BLaER1 treated with 17β-estradiol and CSF1 and Interleukin-3, amounts not matched to agents 10 nM and 100 nM (cell line): ENCODE data around the gene FDXR.
"Not testable (repeated sequence)": the region's sequence is repeated elsewhere in the genome, so short reads cannot be mapped to it uniquely, and the experiment has no call there.

ENCODE experiments used
- H3K27ac ChIP-seq, 11 experiments: shearing (Covaris generic); formaldehyde crosslinking; 2 replicates each; pipeline ENCODE4 v1.8.1; 2022
- H3K27me3 ChIP-seq, 11 experiments: shearing (Covaris generic); formaldehyde crosslinking; 2 replicates each; pipeline ENCODE4 v1.8.1; 2022
- H3K36me3 ChIP-seq, 11 experiments: shearing (Covaris generic); formaldehyde crosslinking; 2 replicates each; pipeline ENCODE4 v1.8.1; 2022
- H3K4me1 ChIP-seq, 10 experiments: shearing (Covaris generic); formaldehyde crosslinking; 2 replicates each; pipeline ENCODE4 v1.8.1; 2022
- H3K4me2 ChIP-seq, 11 experiments: shearing (Covaris generic); formaldehyde crosslinking; 2 replicates each; pipeline ENCODE4 v1.8.1; 2022
- H3K4me3 ChIP-seq, 10 experiments: shearing (Covaris generic); formaldehyde crosslinking; 2 replicates each; pipeline ENCODE4 v1.8.1; 2022
- H3K9ac ChIP-seq, 11 experiments: shearing (Covaris generic); formaldehyde crosslinking; 2 replicates each; pipeline ENCODE4 v1.8.1; 2022
- H3K9me3 ChIP-seq, 11 experiments: shearing (Covaris generic); formaldehyde crosslinking; replicated peaks in 1 of 11; 2 replicates each; pipeline ENCODE4 v1.8.1; 2022
- H4K20me1 ChIP-seq, 11 experiments: shearing (Covaris generic); formaldehyde crosslinking; 2 replicates each; pipeline ENCODE4 v1.8.1; 2022
- Cebpa-rat ChIP-seq, 11 experiments: shearing (Covaris generic); IDR thresholded peaks; 2 replicates each; pipeline ENCODE4 v1.8.1; 2022

The FDXR gene

GRCh38 chr17:74917430-74917829 lies 44.6 kb upstream of the FDXR start:
- peak overlapping the region in 5 of 11 experiments; percentile 43 to 81 (median 69); a peak in 11 of 22 replicates for H3K4me2 ChIP-seq
- peaks cover 0 to 24% (median 4%) of the 10 kb centered on the region in 11 experiments; a peak in 8 of 22 replicates for H4K20me1 ChIP-seq
- no peaks in the 10 kb centered on the region for H3K36me3 ChIP-seq
- no peak for TF ChIP-seq Cebpa-rat (IDR thresholded peaks at IDR 0.05)
- no peak overlapping the region for H3K4me3 ChIP-seq
- H3K27ac ChIP-seq, result peak overlapping the region in 2 of 11 experiments; percentile 14 to 38; a peak in 3 of 22 replicates
- H3K4me1 ChIP-seq, result peaks cover 0 to 20% (median 10%) of the 10 kb centered on the region in 10 experiments; a peak in 13 of 20 replicates
- H3K9me3 ChIP-seq, result peaks cover 0 to 13% (median 6%) of the 10 kb centered on the region in 11 experiments; a peak in 10 of 22 replicates
- peak overlapping the region in 3 of 11 experiments; percentile 18 to 48 (median 25); a peak in 3 of 22 replicates for H3K9ac ChIP-seq
- peaks cover 29 to 41% (median 36%) of the 10 kb centered on the region in 11 experiments for H3K27me3 ChIP-seq

- Histone ChIP-seq H3K27ac (no peak overlapping the region), H4K20me1 (peaks cover 0 to 20% (median 4%) of the 10 kb centered on the region in 11 experiments; a peak in 8 of 22 replicates), H3K4me3 (no peak overlapping the region), H3K9me3 (peaks cover 0 to 13% (median 6%) of the 10 kb centered on the region in 11 experiments; a peak in 10 of 22 replicates), H3K4me2 (peak overlapping the region in 4 of 11 experiments; percentile 43 to 81 (median 74); a peak in 4 of 22 replicates), H3K27me3 (peaks cover 23 to 35% (median 30%) of the 10 kb centered on the region in 11 experiments), H3K36me3 (no peaks in the 10 kb centered on the region), H3K9ac (peak overlapping the region in 1 of 11 experiments; percentile 25; a peak in 1 of 22 replicates), H3K4me1 (peaks cover 0 to 20% (median 10%) of the 10 kb centered on the region in 10 experiments; a peak in 13 of 20 replicates)
- TF ChIP-seq Cebpa-rat (IDR thresholded peaks at IDR 0.05), result no peak
Observed at GRCh38 chr17:74916851-74917199, 44.0 kb upstream of the FDXR start.

- H3K4me1 ChIP-seq, result peaks cover 0 to 20% (median 10%) of the 10 kb centered on the region in 10 experiments; a peak in 13 of 20 replicates
- no peaks in the 10 kb centered on the region for H3K36me3 ChIP-seq
- no peak overlapping the region for H3K4me3 ChIP-seq
- peaks cover 0 to 15% (median 0%) of the 10 kb centered on the region in 11 experiments; a peak in 8 of 22 replicates for H4K20me1 ChIP-seq
- H3K27me3 ChIP-seq, result peaks cover 18 to 30% (median 25%) of the 10 kb centered on the region in 11 experiments
- no peak overlapping the region for H3K27ac ChIP-seq
- no peak overlapping the region for H3K4me2 ChIP-seq
- no peak for TF ChIP-seq Cebpa-rat (IDR thresholded peaks at IDR 0.05)
- peaks cover 0 to 13% (median 6%) of the 10 kb centered on the region in 11 experiments; a peak in 10 of 22 replicates for H3K9me3 ChIP-seq
- H3K9ac ChIP-seq, result no peak overlapping the region
Observed at GRCh38 chr17:74916136-74916850, 43.5 kb upstream of the FDXR start.

GRCh38 chr17:74911423-74911822 lies 38.6 kb upstream of the FDXR start:
- not testable (repeated sequence) for H3K4me1 ChIP-seq, H3K27ac ChIP-seq, H3K27me3 ChIP-seq, H3K9ac ChIP-seq, H3K36me3 ChIP-seq, H4K20me1 ChIP-seq, H3K4me2 ChIP-seq, H3K4me3 ChIP-seq
- peaks cover 4 to 23% (median 13%) of the 10 kb centered on the region in 11 experiments; a peak in 15 of 22 replicates for H3K9me3 ChIP-seq

- not testable (repeated sequence) for H4K20me1 ChIP-seq, H3K4me2 ChIP-seq, H3K4me3 ChIP-seq, H3K27me3 ChIP-seq, H3K27ac ChIP-seq, H3K4me1 ChIP-seq, H3K36me3 ChIP-seq, H3K9ac ChIP-seq
- peaks cover 4 to 20% (median 14%) of the 10 kb centered on the region in 11 experiments; a peak in 15 of 22 replicates for H3K9me3 ChIP-seq
Observed at GRCh38 chr17:74909097-74909496, 36.3 kb upstream of the FDXR start.

GRCh38 chr17:74907012-74907411 lies 34.2 kb upstream of the FDXR start:
- Histone ChIP-seq H3K27ac (no peak overlapping the region), H4K20me1 (no peaks in the 10 kb centered on the region), H3K9ac (no peak overlapping the region), H3K4me3 (no peak overlapping the region), H3K9me3 (peaks cover 0 to 14% (median 7%) of the 10 kb centered on the region in 11 experiments; a peak in 14 of 22 replicates), H3K4me2 (no peak overlapping the region), H3K36me3 (no peaks in the 10 kb centered on the region), H3K4me1 (peaks cover 0 to 11% (median 7%) of the 10 kb centered on the region in 10 experiments; a peak in 14 of 20 replicates), H3K27me3 (no peaks in the 10 kb centered on the region)
- TF ChIP-seq Cebpa-rat (IDR thresholded peaks at IDR 0.05), result no peak

- H3K4me2 ChIP-seq, H3K4me3 ChIP-seq, H3K36me3 ChIP-seq, H3K9ac ChIP-seq, H3K27me3 ChIP-seq, H4K20me1 ChIP-seq, H3K27ac ChIP-seq: not testable (repeated sequence)
- peaks cover 0 to 14% (median 7%) of the 10 kb centered on the region in 11 experiments; a peak in 14 of 22 replicates for H3K9me3 ChIP-seq
- peaks cover 0 to 18% (median 14%) of the 10 kb centered on the region in 10 experiments; a peak in 14 of 20 replicates for H3K4me1 ChIP-seq
Observed at GRCh38 chr17:74906214-74906793, 33.5 kb upstream of the FDXR start.

- no peak for TF ChIP-seq Cebpa-rat (IDR thresholded peaks at IDR 0.05)
- Histone ChIP-seq H3K27me3 (no peaks in the 10 kb centered on the region), H3K36me3 (no peaks in the 10 kb centered on the region), H3K4me1 (peaks cover 0 to 21% (median 14%) of the 10 kb centered on the region in 10 experiments; a peak in 14 of 20 replicates), H3K4me3 (no peak overlapping the region), H3K4me2 (no peak overlapping the region), H3K9ac (no peak overlapping the region), H4K20me1 (no peaks in the 10 kb centered on the region), H3K9me3 (peaks cover 0 to 14% (median 7%) of the 10 kb centered on the region in 11 experiments; a peak in 14 of 22 replicates), H3K27ac (no peak overlapping the region)
Observed at GRCh38 chr17:74904687-74905409, 32.1 kb upstream of the FDXR start.

GRCh38 chr17:74903671-74904070 lies 30.9 kb upstream of the FDXR start:
- H3K36me3 ChIP-seq, result no peaks in the 10 kb centered on the region
- H3K9ac ChIP-seq, result no peak overlapping the region
- no peak for TF ChIP-seq Cebpa-rat (IDR thresholded peaks at IDR 0.05)
- peaks cover 0 to 14% (median 7%) of the 10 kb centered on the region in 11 experiments; a peak in 14 of 22 replicates for H3K9me3 ChIP-seq
- H4K20me1 ChIP-seq, result no peaks in the 10 kb centered on the region
- no peaks in the 10 kb centered on the region for H3K27me3 ChIP-seq
- H3K27ac ChIP-seq, result no peak overlapping the region
- H3K4me1 ChIP-seq, result peaks cover 0 to 19% (median 13%) of the 10 kb centered on the region in 10 experiments; a peak in 14 of 20 replicates
- no peak overlapping the region for H3K4me3 ChIP-seq
- H3K4me2 ChIP-seq, result no peak overlapping the region
